GM13976 (cell line): ENCODE data around the gene ARCN1.
A peak's percentile ranks its signal among the peaks of the same experiment; 100 is the strongest.
"Not testable (repeated sequence)": the region's sequence is repeated elsewhere in the genome, so short reads cannot be mapped to it uniquely, and the experiment has no call there.

ENCODE experiments used
- DNase-seq: peaks from one replicate; pipeline ENCODE4 v3.0.0; 2012; ENCODE audit warnings: low spot score
- CTCF ChIP-seq: IDR thresholded peaks from 2 replicates; pipeline ENCODE4 v1.5.1; 2012; ENCODE audit warnings: borderline replicate concordance, mild to moderate bottlenecking; ENCODE audit not compliant: insufficient read depth; ENCODE audit errors: extremely low read depth, missing control alignments, control extremely low read depth
- in situ Hi-C: fragments of 300-500 bp; cut with MboI; formaldehyde crosslinking; loops from one replicate; pipeline ENCODE4 v1.12.0; 2022; ENCODE audit warnings: low sequenced_read_pairs, mixed read lengths, inconsistent platforms; ENCODE audit not compliant: unreplicated experiment

The ARCN1 gene

GRCh38 chr11:118609380-118610224 is 37.4 kb downstream of the ARCN1 start:
- DNase-seq, result no peak
- TF ChIP-seq CTCF, result no peak
- in situ Hi-C loops, result no loop called here

- no peak for TF ChIP-seq CTCF
- in situ Hi-C loops, result no loop called here
- peak; percentile 33 for DNase-seq
These were observed 38.1 kb downstream of the ARCN1 start for GRCh38 chr11:118610225-118610772.

GRCh38 chr11:118610773-118611432 is 38.7 kb downstream of the ARCN1 start:
- TF ChIP-seq CTCF, result peak; percentile 87
- in situ Hi-C loops, result no loop called here
- peak; percentile 87 for DNase-seq

- in situ Hi-C loops, DNase-seq: not testable (repeated sequence)
These were observed 39.2 kb downstream of the ARCN1 start for GRCh38 chr11:118611433-118611795.

- TF ChIP-seq CTCF, result no peak
- DNase-seq, result no peak
- in situ Hi-C loops, result no loop called here
These were observed 40.2 kb downstream of the ARCN1 start for GRCh38 chr11:118612378-118612777.

GRCh38 chr11:118614511-118614910 is 42.3 kb downstream of the ARCN1 start:
- in situ Hi-C loops, result no loop called here
- no peak for TF ChIP-seq CTCF
- DNase-seq, result no peak
